G401 (cell line): Measurements from ENCODE around the gene SERGEF. TPM values are rescaled to one million over a fixed set of nuclear protein-coding genes. Genes with fewer than 3 reads are reported as not detected.
"Not testable (repeated sequence)": the region's sequence is repeated elsewhere in the genome, so short reads cannot be mapped to it uniquely, and the experiment has no call there.

Experiments used
- DNase-seq: peaks from one replicate; pipeline ENCODE4 v3.0.0-alpha.2; 2015; ENCODE audit warnings: low spot score
- in situ Hi-C: cut with HindIII; loops from 2 replicates; pipeline ENCODE4 v1.10.0; 2016; ENCODE audit warnings: low sequenced_read_pairs, mixed read lengths
- total RNA-seq: library from RNA; depleted of rRNA; stranded (reverse); fragments of >200 nt; shearing (Covaris generic); gene quantifications from 2 replicates; pipeline ENCODE4 v1.2.3, GENCODE V29; 2014

The SERGEF gene
- total RNA-seq, 1 experiment from 2014 or later: 28.2 TPM

GRCh38 chr11:17883946-17884345 is 128.9 kb downstream of the SERGEF start:
- DNase-seq: no peak
- in situ Hi-C loops: no loop called here

- in situ Hi-C loops: no loop called here
- no peak for DNase-seq
Observed at GRCh38 chr11:17883057-17883456, 129.8 kb downstream of the SERGEF start.

- DNase-seq: no peak
- in situ Hi-C loops: no loop called here
Observed at GRCh38 chr11:17878743-17879142, 134.1 kb downstream of the SERGEF start.

DNA sequence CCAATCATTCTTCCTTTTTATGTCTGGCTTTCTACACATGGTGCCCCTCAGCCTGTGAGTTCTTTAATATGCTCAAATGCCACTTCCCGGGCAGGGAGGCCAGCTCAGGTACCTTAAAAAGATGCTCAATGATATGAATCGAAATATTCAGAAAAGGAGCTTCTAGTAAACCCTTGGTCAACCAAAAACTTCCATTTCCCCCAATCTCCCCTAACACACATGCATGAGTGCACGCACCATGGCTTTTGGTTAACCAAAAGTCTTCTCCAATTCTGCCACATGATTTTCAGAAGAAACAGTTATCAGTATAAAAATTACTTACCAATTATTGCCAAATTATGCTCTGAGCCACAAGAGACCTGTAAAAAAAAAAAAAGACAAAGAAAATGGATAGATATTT is 135.0 kb downstream of the SERGEF start:
- DNase-seq: no peak
- in situ Hi-C loops: no loop called here

DNA sequence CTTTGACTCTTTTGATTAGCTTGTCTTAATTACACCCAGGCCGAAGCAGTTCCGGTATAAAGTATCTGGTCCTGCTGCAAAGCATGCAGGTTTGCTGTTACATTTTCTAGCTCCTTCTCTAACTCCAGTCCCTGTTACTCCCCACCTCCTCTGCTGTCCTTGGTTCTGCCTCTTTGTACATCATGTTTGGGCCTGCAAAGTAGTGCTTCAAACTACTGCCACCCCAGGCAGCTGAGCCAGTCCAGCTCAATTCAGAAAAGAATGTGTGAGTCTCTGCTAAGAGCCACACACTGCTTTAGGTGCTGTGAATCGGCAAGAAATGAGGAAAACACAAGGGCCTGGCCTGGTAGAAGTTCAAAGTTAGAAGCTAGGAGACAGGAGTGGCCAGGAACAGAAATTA is 136.0 kb downstream of the SERGEF start:
- in situ Hi-C loops: no loop called here

DNA sequence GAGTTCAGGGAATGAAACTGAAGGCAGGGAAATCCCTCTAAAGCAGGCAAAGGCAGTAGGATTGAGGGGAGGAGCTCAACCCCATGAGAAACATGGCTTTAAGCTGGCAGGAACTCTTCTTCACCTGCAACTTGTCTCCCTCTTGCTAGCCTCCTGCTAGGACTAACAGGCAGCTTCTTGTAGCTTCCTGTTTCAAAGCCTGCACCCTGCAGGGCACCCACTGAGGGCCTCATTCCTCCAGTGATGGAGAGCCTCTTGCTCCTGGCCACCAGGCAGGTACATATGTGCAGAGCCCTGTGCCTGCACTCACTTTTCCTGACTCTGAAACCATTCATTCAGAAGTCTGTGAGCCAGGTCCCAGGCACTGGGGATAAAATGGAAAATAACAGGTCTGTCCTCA is 137.0 kb downstream of the SERGEF start:
- in situ Hi-C loops: no loop called here
- no peak for DNase-seq

More for the DNA sequence above, 136.0 kb downstream of the SERGEF start:
- DNase-seq: no peak

DNA sequence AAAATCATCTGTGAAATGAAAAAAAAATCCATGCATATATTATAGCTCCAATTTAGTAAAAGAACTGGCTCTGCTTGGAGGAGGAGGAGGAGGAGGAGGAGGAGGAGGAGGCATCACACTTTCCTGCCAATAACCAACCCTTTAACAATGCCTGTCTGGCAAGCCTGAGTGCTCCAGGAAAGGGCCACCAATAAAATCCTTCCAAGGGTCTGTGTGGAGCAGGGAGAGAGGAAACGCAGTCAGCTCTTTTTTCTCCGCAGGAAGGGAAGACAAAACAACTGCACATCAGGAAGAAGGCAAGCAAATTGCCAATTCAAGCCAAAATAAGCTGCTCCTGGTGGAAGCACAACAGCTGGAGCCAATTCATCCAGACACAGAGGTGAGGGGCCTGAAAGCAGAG is 139.3 kb downstream of the SERGEF start:
- no peak for DNase-seq
- in situ Hi-C loops: no loop called here

- in situ Hi-C loops: not testable (repeated sequence)
Observed at GRCh38 chr11:17868398-17868797, 144.4 kb downstream of the SERGEF start.

DNA sequence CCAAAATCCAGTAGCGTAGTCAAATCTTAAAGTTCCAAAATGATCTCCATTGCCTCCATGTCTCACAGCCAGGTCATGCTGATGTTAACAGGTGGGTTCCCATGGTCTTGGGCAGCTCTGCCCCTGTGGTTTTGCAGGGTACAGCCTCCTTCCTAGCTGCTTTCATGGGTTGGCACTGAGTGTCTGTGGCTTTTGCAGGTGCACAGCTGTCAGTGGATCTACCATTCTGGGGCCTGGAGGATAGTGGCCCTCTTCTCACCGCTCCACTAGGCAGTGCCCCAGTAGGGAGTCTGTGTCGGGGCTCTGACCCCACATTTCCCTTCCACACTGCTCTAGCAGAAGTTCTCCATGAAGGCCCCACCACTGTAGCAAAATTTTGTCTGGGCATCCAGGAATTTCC is 145.5 kb downstream of the SERGEF start:
- in situ Hi-C loops: no loop called here
- no peak for DNase-seq

More at GRCh38 chr11:17868398-17868797, 144.4 kb downstream of the SERGEF start:
- not testable (repeated sequence) for DNase-seq

GRCh38 chr11:17865765-17866428 is 146.9 kb downstream of the SERGEF start:
- DNase-seq: no peak
- in situ Hi-C loops: no loop called here

DNA sequence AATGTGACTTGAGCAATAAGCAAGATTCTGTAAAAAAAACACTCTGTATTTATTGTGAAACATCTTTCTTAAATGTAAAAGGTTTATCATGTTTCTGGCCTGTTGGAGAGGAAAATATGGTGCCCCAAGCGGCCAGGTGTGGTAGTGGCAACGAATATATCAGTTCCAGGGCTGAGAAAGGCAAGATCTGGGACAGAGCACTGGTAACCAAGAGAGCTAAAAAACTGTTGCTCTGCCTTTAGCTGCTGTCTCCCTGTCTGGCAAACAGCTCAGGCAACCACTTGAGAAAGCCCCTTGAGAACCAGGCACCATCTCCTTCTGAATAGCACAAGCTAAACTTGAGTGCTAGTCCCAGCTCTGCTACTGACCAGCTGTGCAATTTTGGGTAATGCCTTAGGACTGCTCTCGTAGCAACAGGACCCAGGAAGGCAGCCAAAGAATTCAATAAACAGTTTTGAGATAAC is 148.3 kb downstream of the SERGEF start:
- peak; percentile 54 for DNase-seq
- in situ Hi-C loops: no loop called here

GRCh38 chr11:17861036-17861755 is 151.7 kb downstream of the SERGEF start:
- no peak for DNase-seq
- in situ Hi-C loops: no loop called here

DNA sequence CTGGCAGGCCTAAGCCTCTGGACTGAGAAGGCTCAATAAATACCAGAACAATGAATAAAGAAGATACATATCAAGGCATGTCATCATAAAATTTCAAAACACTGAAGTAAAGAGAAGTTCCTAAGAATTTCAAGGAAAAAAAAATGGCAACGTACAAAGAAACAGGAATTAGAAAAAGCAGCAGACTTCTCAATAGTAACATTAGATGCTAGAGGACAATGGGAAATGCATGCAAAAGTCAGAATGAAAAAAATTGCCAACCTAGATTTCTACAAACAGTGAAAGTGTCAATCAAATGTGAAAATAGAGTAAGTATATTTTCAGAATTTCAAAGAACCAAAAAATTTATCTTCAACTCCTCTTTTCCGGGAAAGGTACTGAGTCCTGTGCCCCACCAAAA is 153.3 kb downstream of the SERGEF start:
- no peak for DNase-seq
- in situ Hi-C loops: no loop called here

GRCh38 chr11:17855531-17856290 is 157.1 kb downstream of the SERGEF start:
- no peak for DNase-seq
- in situ Hi-C loops: no loop called here

GRCh38 chr11:17853280-17853679 is 159.6 kb downstream of the SERGEF start:
- no peak for DNase-seq
- in situ Hi-C loops: no loop called here

DNA sequence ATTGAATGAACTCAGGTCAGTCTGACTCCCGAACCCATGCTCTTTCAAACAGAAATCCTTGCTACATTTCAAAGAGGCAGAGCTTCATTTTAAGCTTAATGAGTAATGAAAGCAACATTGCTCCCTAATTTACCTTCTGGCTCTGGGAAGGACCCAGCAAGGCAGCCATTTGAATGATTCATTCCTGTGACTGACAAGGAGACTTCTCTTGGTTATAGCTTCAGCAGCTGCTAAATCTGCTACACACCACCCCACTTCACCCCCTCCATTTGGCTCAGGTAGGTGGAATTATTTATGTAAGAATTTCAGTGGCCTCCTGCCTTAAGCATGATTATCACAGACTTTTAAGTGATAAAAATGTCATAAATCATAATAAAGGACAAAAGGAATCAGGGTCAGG is 160.6 kb downstream of the SERGEF start:
- in situ Hi-C loops: no loop called here

DNA sequence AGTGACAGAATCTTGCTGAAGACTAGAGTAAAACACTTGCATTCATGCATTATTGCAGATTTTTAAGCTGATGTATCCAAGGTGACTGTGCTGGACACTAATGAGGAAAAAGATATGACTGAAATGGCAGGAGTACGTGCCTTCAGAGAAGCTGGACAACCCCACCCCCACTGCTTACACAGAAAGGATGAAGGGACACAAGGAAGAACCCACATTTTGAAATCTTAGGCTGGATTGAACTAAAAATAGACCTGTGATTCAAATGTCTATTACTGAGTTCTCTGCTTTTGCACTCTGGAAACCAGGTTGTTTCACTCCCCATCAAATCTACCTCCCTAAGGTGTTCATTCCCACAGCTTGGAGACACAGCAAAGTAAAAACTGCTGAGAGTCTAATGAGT is 161.2 kb downstream of the SERGEF start:
- in situ Hi-C loops: no loop called here
- DNase-seq: no peak

More for the DNA sequence above, 160.6 kb downstream of the SERGEF start:
- DNase-seq: no peak

DNA sequence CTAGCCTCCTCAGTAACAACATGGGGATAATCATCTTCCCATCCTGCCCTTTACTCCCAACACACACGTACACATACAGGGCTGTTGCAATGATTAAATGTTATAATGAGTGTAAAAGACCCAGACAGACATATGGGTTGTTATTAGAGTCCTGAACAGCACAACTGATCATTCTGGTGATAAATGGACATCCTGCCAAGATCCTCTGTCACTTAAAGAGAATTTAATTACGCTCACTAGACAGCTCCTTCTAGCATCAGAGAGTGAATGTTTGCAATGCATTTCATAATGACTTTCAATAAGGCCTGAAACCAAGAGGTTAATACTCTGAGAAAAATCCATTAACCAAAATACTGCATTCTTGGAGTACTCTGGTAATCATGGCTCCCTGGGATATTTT is 162.5 kb downstream of the SERGEF start:
- in situ Hi-C loops: no loop called here
- DNase-seq: no peak

- in situ Hi-C loops: no loop called here
Observed at GRCh38 chr11:17848715-17849114, 164.1 kb downstream of the SERGEF start.

GRCh38 chr11:17846852-17847453 is 165.9 kb downstream of the SERGEF start:
- peak; percentile 89 for DNase-seq
- in situ Hi-C loops: no loop called here

More at GRCh38 chr11:17848715-17849114, 164.1 kb downstream of the SERGEF start:
- DNase-seq: no peak
